ENCODE data around the gene OR10G7.

The OR10G7 gene

DNA sequence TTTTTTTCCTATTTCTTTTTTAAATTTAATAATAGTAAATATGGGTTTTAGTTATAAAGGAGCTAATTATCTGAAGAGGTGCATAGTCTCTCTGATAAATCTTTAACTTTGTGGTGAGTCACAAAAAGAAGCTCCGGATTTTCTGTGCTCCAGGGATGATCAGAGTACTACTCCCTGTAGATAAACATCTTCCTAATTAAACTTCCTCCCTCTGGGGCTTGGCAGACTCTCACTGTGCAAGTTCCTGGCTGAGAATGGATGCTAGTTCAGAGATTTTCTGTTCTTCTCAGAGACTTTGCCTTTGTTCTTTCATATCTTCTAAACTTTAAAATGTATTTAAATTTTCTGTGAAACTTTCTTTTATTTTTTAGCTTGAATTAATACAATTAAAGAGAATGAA lies at the start of gene OR10G7:
OR10G7 (minus strand) TSS at position 72 of the 400 bp plus-strand sequence. CDS start 2,324 bp downstream, outside the sequence.
- DNase-seq (ENCODE audit: low spot score) = no peak

- peak; percentile 55 for DNase-seq (ENCODE audit: low spot score)
These were observed 45.1 kb upstream of the OR10G7 start for GRCh38 chr11:124085997-124086846.

- DNase-seq (ENCODE audit: low spot score) = no peak
These were observed 44.5 kb upstream of the OR10G7 start for GRCh38 chr11:124085583-124085982.

DNA sequence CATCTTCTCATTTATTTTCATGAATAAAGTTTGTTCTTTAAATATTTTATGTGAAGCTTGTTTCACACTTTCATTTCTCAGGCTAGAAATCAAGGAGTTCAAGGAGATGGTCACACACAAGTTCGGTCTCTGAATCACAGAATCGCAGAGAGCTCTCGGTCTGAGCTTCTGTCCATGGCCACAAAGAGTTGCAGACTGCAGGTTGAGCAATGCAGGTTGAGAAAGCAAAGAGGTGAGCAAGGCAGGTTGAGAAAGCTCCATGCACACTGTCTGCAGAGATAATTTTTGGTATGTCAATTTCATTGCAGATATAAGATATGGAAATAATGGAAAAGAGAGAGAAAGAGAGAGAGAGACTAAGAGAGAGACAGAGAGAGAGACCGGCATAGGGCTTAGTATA lies 41.2 kb upstream of the OR10G7 start:
- DNase-seq (ENCODE audit: low spot score) = no peak

GRCh38 chr11:124081483-124081882 lies 40.4 kb upstream of the OR10G7 start:
- DNase-seq (ENCODE audit: low spot score) = no peak

GRCh38 chr11:124080327-124081001 lies 39.3 kb upstream of the OR10G7 start:
- DNase-seq (ENCODE audit: low spot score) = no peak

DNA sequence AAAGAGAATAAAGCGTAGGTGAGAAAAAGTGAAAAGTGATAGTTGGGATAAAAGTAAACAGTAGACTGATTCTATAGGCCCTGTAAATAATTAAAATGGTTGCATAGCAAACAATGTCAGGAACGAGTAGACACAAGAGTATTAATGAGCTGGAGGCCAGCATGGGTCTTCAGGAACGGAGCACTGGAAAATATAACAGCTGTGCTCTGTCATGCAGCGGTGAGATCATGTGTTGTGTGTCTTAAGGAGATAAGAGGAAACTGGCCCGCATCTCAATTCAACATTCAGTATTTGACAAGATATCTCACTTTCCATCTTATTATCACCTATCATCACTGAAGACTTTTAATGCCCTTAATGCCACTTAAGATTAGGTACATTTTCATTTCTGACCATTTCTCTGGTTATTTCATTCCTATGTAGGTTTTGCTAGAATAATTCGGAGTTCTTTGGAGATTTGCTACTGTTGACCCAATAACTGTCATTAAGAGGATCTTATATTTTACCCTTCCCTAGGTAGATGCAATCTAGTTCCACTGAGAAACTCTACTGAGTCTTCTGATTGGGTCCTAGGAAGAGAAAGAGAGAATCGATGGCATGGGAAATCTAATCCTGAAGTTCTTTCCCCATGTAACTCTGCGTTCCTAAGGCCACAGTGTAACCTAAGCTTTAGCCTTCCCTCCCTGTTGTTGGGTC lies 38.7 kb upstream of the OR10G7 start:
- DNase-seq (ENCODE audit: low spot score) = no peak

DNA sequence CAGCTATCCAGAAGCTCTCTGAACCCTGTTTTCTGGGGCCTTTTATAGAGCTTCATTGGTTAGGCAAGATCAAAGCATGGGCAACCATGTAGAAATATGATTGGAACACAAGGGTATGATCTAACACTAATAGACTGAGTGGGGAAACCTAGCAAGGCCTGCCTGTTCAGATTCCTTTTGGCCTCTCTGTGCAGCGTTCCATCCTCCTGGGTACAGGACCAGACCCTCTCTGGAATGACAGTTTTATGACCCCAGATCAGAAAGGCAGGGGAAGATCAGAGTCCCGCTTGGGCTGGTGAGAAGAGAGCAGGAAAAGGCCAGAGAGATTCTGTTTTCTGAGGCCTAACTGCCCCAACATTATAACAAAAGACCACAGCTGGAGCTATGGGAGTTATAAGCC lies 37.5 kb upstream of the OR10G7 start:
- no peak for DNase-seq (ENCODE audit: low spot score)

- DNase-seq (ENCODE audit: low spot score) = no peak
These were observed 36.1 kb upstream of the OR10G7 start for GRCh38 chr11:124077266-124077665.

DNA sequence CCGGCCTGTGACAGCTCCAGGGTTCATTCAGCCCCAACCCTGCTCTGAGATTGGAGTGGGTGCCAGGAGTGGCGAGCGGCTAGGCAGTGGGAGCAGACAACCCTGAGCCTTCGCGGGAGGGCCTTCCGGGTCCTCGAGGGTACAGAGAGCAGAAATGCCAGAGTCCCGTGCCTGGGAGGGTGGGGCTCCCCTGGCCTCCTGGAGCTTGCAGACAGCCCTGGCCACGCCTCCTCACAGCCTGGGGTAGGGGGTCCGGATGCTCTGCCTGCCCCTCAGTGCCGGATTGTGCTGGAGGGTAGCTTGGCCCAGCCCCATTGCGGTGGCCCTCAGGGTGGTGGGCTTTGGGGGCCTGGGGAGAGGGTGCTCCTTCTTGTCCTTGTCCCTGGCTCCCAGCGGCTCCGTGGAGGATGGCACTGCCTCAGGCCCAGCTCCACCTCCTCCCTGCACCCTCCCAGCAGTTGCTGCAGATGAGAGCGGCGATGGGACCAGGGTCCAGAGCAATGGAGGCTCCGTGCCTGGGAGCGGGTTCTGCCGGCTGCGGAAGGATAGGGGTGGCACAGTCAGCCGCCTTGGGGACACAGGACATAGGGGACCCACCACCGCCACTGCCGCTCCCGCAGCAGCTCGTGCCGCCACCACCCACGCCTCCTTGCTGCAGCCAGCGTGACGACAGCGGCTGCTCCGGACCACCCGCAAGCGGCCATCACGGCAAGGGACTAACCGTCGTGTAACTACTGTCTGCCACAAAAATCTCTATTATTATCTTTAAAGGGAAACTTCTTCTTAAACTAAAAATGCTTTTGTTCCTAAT lies 34.9 kb upstream of the OR10G7 start:
- no peak for DNase-seq (ENCODE audit: low spot score)

- no peak for DNase-seq (ENCODE audit: low spot score)
These were observed 34.3 kb upstream of the OR10G7 start for GRCh38 chr11:124075492-124075840.

DNA sequence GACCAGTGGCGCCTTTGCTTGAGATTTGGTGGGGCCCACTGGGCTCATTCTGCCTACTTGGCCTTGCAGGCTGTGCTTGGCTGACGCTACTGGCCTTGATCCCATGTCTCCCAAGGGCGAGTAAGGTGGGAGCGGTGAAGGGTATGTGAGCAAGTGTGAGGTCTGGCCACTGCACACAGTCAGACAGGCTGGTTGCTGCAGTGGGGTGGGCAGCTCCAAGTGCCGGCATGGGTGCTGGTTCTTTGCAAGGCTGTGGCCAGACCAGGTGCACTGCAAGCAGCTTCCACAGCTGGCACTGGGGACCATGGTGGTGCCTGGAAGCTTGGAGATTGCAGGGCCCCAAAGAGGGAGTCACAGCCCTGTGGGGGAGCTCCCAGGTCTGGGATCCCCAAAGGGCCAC lies 33.4 kb upstream of the OR10G7 start:
- no peak for DNase-seq (ENCODE audit: low spot score)

DNA sequence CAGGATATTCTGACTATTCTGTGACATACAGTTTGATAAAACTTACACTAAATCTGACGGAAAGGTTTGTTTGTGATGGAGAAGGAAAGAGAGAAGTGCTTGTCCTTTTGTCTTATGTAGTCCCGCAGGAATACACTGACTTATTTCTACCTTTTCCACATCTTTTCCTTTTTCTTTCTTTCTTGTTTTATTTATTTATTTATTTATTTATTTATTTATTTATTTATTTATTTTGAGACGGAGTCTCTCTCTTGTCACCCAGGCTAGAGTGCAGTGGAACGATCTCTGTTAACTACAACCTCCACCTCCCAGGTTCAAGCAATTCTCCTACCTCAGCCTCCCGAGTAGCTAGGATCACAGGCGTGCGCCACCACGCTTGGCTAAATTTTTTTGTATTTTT lies 31.0 kb upstream of the OR10G7 start:
- no peak for DNase-seq (ENCODE audit: low spot score)

DNA sequence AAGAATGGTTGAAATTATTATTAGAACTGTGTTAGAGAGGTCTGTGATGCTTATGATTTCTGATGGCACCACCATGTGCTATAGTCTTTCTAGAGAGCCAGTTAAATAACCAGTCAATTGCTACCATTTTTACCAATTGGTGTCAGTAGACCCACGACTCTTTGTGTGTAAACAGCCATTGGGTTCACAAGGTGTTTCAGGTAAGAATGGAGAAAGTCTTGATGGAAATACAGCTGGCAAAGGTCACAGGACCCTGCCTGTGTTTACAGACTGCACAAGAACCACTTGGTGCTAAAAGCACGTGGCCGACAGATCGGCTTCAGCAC lies 30.5 kb upstream of the OR10G7 start:
- DNase-seq (ENCODE audit: low spot score) = no peak

DNA sequence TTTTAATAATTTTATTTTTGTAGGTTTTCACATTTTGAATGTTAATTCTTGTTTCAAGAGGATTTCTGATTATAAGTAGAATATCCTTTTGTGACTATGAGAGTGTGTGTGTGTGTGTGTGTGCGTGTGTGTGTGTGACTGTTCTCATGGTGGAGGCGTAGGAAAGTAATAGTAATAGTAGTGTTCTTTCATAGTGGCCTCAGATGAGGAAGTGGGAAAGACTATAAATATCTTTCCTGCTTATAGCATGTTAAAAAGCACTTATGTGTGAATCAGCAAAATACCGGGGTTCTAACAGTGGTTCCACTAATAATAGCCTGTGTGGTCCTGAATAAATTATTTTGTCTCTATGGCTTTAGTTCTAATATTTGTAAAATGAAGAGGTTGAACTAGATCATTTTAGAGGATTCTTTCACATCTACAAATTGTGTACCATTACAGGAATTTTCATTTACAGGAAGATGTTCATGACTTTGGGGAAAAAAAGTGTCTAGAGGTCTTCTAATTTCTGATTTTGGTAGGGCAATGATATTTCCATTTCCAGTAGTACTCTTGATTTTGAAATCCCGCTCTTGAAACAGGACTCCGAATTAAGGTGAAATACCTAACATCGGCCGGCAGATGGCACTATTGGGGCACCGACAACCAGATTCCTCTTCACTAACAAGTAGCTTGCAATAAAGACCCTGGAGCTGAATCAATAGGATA lies 29.9 kb upstream of the OR10G7 start:
- DNase-seq (ENCODE audit: low spot score) = peak; percentile 74

DNA sequence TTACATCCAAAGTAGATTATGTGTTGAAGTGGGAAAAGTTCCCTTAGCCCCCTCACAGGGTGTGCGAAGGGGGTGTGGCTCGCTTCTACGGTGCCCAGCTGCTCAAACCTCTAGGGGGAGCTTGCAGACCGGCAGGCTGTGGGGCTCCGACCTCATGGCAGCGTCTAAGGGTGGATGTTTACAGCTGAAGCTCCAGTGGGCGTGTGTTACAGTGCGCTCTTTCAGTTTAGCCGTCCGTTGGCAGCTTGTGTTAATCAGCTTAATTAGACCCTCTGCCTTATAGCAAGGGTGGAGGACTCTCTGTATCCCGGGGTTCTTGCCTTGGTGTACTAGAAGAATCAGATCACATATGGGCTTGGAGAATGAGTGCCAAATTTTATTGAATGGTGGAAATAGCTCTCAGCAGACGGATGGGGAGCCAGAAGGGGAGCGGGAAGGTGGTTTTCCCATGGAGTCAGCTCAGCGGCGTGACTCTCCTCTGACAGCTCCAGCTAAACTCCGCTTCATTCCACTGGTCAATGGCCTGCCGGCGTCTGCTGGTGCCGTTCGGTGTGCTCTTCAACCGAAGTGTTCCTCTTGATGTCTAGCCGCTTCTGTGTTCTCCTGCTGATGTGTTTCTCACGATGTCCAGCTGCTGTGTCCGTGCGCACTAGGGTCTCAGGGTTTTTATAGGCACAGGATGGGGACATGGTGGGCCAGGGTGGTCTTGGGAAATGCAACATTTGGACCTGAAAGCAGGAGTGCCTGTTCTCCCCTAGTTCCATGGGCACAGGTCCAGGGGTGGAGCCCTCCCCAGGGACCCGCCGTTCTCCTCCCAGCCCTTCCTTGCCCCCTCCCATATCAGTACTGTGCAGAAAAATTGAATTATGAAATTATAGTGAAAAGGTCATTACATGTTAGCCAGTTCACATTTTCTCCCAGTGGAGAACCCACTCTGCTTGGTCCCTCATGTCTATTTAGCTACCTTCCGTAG lies 28.6 kb upstream of the OR10G7 start:
- no peak for DNase-seq (ENCODE audit: low spot score)

DNA sequence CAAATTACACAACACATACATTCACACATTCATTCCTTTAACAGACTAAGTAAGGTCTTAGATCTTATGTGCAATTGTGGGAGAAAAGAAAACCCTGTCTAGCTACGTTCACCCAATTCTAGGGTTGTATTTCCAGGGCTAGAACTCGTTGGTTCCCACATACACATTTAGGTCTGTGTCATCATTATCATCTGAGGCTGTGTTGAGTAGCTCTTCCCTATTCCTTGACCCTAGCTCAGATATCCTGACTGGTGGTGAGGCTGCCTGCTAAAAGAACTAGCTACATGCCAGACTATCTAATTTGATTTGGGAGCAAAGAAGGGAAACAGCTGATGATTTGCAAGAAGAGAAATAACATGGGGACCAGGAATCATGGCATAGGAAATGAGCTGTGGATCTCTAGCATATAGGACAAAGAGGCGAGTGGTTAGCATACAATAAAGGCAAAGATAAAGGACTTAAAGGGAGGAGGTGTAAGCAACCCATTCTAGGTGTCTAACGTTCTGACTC lies 27.5 kb upstream of the OR10G7 start:
- no peak for DNase-seq (ENCODE audit: low spot score)

- DNase-seq (ENCODE audit: low spot score) = no peak
These were observed 11.8 kb upstream of the OR10G7 start for GRCh38 chr11:124052966-124053365.

DNA sequence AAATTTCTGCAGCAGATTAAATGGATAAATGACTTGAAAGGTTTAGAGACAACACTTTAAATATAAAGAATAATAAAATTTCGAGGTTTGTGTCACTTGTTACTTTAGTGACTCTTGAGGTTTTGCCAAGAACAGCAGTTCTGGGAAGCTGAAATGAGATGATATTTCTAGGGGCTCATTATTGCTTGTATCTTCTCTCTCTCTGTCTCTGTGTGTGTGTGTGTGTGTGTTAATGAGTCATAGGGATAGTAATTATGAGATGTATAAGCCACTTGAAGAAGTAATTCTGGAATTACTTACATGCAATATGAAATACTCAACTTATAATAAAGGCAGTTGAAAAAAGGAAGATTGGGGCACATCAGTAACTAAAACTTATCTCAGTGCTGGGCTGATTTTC lies 9.6 kb upstream of the OR10G7 start:
- no peak for DNase-seq (ENCODE audit: low spot score)

DNA sequence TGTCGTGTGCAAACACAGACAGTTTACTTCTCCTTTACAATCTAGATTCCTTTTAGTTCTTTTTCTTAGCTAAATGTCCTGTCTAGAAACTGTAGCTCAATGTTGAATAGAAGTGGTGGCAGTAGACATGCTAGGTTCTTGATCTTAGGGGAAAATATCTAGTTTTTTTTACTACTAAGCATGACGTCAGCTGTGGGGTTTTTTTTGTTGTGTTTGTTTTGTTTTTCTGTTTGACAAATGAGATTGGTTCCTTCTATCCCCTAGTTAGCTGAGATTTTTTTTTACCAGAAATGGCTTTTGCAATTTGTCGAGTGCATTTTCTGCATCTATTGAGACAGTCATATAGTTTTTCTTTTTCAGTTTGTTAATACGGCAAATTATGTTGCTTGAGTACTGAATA lies 2.3 kb upstream of the OR10G7 start:
- DNase-seq (ENCODE audit: low spot score) = no peak

All from putamen (tissue), 1 donor.